K562 (cell line): ENCODE data around the gene TBXAS1. TPM values are rescaled to one million over a fixed set of nuclear protein-coding genes. Genes with fewer than 3 reads are reported as not detected.
A peak's percentile ranks its signal among the peaks of the same experiment; 100 is the strongest.

Experiments used
- ADNP ChIP-seq: fragments of 200-800 bp; sonication (Bioruptor generic); IDR thresholded peaks from 2 replicates; pipeline ENCODE4 v1.6.1; 2016; ENCODE audit warnings: missing genetic modification characterization, missing compliant biosample characterization
- AFF1 ChIP-seq, 2 experiments: fragments of 450-650 bp; IDR thresholded peaks; 2 replicates each; pipeline ENCODE4 v1.6.1; 2018; ENCODE audit warnings: mild to moderate bottlenecking in 2 of 2, low read depth in 1 of 2; ENCODE audit not compliant: partially characterized antibody in 2 of 2
- CLOCK ChIP-seq: fragments of 250-450 bp; sonication (Bioruptor Pico); IDR thresholded peaks from 2 replicates; pipeline ENCODE4 v1.4.0; 2020; ENCODE audit warnings: mild to moderate bottlenecking, moderate library complexity, borderline replicate concordance
- COPS2 ChIP-seq: fragments of 450-650 bp; conservative IDR thresholded peaks from 2 replicates; pipeline ENCODE4 v1.6.1; 2016; ENCODE audit warnings: mild to moderate bottlenecking, moderate library complexity
- CTCFL ChIP-seq: IDR thresholded peaks from 2 replicates; pipeline ENCODE4 v1.6.1; 2011; ENCODE audit warnings: borderline replicate concordance, low read depth, mild to moderate bottlenecking, moderate library complexity, low read length; ENCODE audit not compliant: insufficient read depth, poor library complexity, severe bottlenecking
- ERF ChIP-seq: fragments of 450-650 bp; formaldehyde crosslinking; IDR thresholded peaks from 2 replicates; pipeline ENCODE4 v1.4.0; 2020; ENCODE audit warnings: mild to moderate bottlenecking, mixed read lengths
- NFE2 ChIP-seq: IDR thresholded peaks from 2 replicates; pipeline ENCODE4 v1.6.1; 2014; ENCODE audit warnings: antibody characterized with exemption, low read depth
- SAFB2 ChIP-seq: fragments of 200-400 bp; formaldehyde crosslinking; IDR thresholded peaks from 2 replicates; pipeline ENCODE4 v1.6.1; 2018; ENCODE audit warnings: borderline replicate concordance, low read length, low read depth, moderate library complexity; ENCODE audit not compliant: severe bottlenecking
- TSC22D4 ChIP-seq: fragments of 450-650 bp; IDR thresholded peaks from 2 replicates; pipeline ENCODE4 v1.6.1; 2016; ENCODE audit warnings: missing genetic modification characterization, missing biosample characterization, control low read depth
- ZFP1 ChIP-seq: fragments of 450-650 bp; formaldehyde crosslinking; IDR thresholded peaks from 2 replicates; pipeline ENCODE4 v1.4.0; 2020; ENCODE audit warnings: mild to moderate bottlenecking, mixed read lengths
- ZNF316 ChIP-seq: fragments of 450-650 bp; IDR thresholded peaks from 2 replicates; pipeline ENCODE4 v1.6.1; 2016
- polyA plus RNA-seq, 8 experiments: library from polyadenylated mRNA; depleted of rRNA in 4 of 8; stranded (reverse) in 5 of 8; unstranded in 3 of 8; fragments of >200 nt; fragmentation: Nextera tagmentation in 2 of 8; fragmentation: Illumina TruSeq in 1 of 8; extraction: Ambion mirVana in 2 of 8; extraction: Trizol in 1 of 8; gene quantifications; 2 replicates each; pipeline versions ENCODE4 v1.2.1 to v1.2.3, GENCODE V29; 2011 to 2014; ENCODE audit warnings: inconsistent platforms in 1 of 8, missing spikeins in 1 of 8
- total RNA-seq, 7 experiments: library from RNA; depleted of rRNA in 6 of 7; stranded (reverse); fragments of >200 nt in 6 of 7; fragmentation: Illumina TruSeq in 2 of 7; extraction: Trizol in 2 of 7; gene quantifications; 2 replicates each; pipeline versions ENCODE4 v1.2.1 to v1.2.3, GENCODE V29; 2011 to 2021; ENCODE audit warnings: low replicate concordance in 1 of 7

The TBXAS1 gene
- total and polyA plus RNA-seq, 9 of the 15 experiments (the other 6 are each of a cell fraction or from before 2014, with no cell fraction given), result 1.1 to 8.3 (median 1.9) TPM

GRCh38 chr7:139902436-139903102 is 73.5 kb downstream of the TBXAS1 start (continued):
- TF ChIP-seq CTCFL (no peak), ERF (CRISPR knock-in tag) (no peak), COPS2 (no peak), ADNP (0 out of 2 replicates have a peak, but pooled peaks have one; percentile 10), NFE2 (no peak), AFF1 (IDR thresholded peaks at IDR 0.05; ENCODE audit: low read depth in 1 of 2, partially characterized antibody in 2 of 2) (peak in 1 of 2 experiments; percentile 99), TSC22D4 (tag) (no peak), CLOCK (CRISPR knock-in tag) (no peak), ZFP1 (CRISPR knock-in tag) (no peak), ZNF316 (no peak), SAFB2 (no peak)
